Measurements from ENCODE around the gene CCDC50. TPM values are rescaled to one million over a fixed set of nuclear protein-coding genes. Genes with fewer than 3 reads are reported as not detected.

The CCDC50 gene
- total RNA-seq, 2 donors from 2014 or later: 41.8 to 48.6 TPM

DNA sequence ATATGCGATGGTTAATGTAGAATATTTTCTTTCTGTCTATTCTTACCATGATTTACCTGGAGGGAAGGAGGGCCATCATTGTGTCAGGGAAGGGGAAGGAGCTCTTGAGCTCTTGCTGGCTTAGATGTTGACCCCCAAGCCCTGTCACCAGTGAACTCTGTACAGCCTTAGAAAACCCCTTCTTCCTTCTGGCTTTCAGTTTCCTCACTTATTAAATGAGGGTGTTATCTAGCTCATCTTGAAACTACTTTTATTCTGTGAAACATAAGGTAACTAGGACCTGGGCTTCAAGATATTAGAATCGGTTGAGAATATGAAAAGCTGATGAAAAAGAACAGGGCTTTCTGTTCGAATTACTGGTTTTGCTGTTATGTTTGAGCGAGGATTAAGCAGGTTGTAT is 26.2 kb downstream of the CCDC50 start:
- no peak overlapping the region for H3K9ac ChIP-seq (ENCODE audit: extremely low read depth, low read length, poor library complexity, severe bottlenecking)
- no peaks in the 10 kb centered on the region for H3K9me3 ChIP-seq (ENCODE audit: control insufficient read depth, low read length)
- no peak for DNase-seq
- peaks cover 31% of the 10 kb centered on the region for H3K4me1 Mint-ChIP-seq
- whole genome bisulfite sequencing, 2 experiments (ENCODE audit: insufficient coverage in 1 of 2, insufficient read length in 1 of 2): 83% methylated on average over 4 of the region's 4 CpGs; no CpG with 5 or more reads in 1 of the 2 experiments
- TF ChIP-seq CTCF (conservative IDR thresholded peaks at IDR 0.05): no peak
- no peaks in the 10 kb centered on the region for H3K27me3 Mint-ChIP-seq (ENCODE audit: insufficient read depth)
- H3K4me1 ChIP-seq (ENCODE audit: control insufficient read depth, insufficient read depth, low read length): no peaks in the 10 kb centered on the region
- H3K27me3 ChIP-seq (ENCODE audit: control insufficient read depth, insufficient read depth, low read length, poor library complexity, severe bottlenecking): no peaks in the 10 kb centered on the region
- H3K27ac ChIP-seq (ENCODE audit: low read depth, low read length): no peak overlapping the region
- H3K4me3 ChIP-seq (ENCODE audit: low read length): no peak overlapping the region
- H3K4me3 Mint-ChIP-seq: no peak overlapping the region
- peaks cover 34% of the 10 kb centered on the region for H3K36me3 ChIP-seq (ENCODE audit: control insufficient read depth, insufficient read depth, low read length)
- H3K36me3 Mint-ChIP-seq (ENCODE audit: low read depth): peaks cover 18% of the 10 kb centered on the region
- H3K9me3 Mint-ChIP-seq: no peaks in the 10 kb centered on the region
- H3K27ac Mint-ChIP-seq: no peak overlapping the region

DNA sequence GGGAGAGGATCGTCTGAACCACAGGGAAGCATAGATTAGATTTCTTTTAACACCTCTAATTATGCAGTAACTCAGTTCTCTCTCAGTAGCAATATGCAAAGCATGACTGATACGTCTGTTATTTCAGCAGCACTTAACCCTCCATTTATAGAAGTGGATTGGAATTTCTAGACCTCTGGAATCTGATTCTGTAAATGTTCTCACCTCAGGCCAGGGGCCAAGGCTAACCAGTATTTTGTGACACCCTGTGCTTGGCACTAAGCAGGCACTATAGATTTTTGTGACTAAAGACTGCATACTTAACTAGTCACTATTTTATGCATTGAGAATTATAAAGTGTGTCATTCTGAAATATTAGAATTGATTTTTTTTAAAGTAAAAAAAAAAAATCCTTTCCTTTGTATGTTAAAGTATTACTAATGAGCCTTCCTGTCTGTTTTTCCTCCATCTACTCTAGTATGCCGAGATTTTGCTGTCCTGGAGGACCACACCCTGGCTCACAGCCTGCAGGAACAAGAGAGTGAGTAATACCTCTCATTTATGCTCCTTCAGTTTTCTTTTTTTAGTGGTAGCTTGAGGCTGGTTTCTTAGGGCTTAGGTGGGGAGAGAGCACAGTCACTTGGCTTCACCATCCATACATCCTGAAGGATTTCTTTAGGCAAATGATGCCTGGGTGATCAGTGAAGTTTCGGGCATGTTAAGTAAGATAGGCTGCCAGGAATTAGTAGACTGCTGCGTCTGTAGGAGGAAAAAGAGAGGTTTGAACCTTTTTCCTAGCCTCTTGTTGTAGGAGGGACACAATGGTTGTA is 27.6 kb downstream of the CCDC50 start:
- TF ChIP-seq CTCF (conservative IDR thresholded peaks at IDR 0.05): no peak
- Histone ChIP-seq H3K9me3 (ENCODE audit: control insufficient read depth, low read length) (no peaks in the 10 kb centered on the region), H3K4me1 (ENCODE audit: control insufficient read depth, insufficient read depth, low read length) (no peaks in the 10 kb centered on the region), H3K4me3 (ENCODE audit: low read length) (no peak overlapping the region), H3K36me3 (ENCODE audit: control insufficient read depth, insufficient read depth, low read length) (peaks cover 48% of the 10 kb centered on the region), H3K27me3 (ENCODE audit: control insufficient read depth, insufficient read depth, low read length, poor library complexity, severe bottlenecking) (no peaks in the 10 kb centered on the region), H3K27ac (ENCODE audit: low read depth, low read length) (no peak overlapping the region), H3K9ac (ENCODE audit: extremely low read depth, low read length, poor library complexity, severe bottlenecking) (no peak overlapping the region)
- DNase-seq: peak; percentile 51
- H3K27me3 Mint-ChIP-seq (ENCODE audit: insufficient read depth): no peaks in the 10 kb centered on the region
- H3K36me3 Mint-ChIP-seq (ENCODE audit: low read depth): peaks cover 28% of the 10 kb centered on the region
- peaks cover 31% of the 10 kb centered on the region for H3K4me1 Mint-ChIP-seq
- peak overlapping the region; percentile 80 for H3K27ac Mint-ChIP-seq
- 78 to 83% methylated on average over 4 to 5 of the region's 5 CpGs for WGBS, 2 experiments (ENCODE audit: insufficient coverage in 1 of 2, insufficient read length in 1 of 2)
- no peaks in the 10 kb centered on the region for H3K9me3 Mint-ChIP-seq
- H3K4me3 Mint-ChIP-seq: no peak overlapping the region

DNA sequence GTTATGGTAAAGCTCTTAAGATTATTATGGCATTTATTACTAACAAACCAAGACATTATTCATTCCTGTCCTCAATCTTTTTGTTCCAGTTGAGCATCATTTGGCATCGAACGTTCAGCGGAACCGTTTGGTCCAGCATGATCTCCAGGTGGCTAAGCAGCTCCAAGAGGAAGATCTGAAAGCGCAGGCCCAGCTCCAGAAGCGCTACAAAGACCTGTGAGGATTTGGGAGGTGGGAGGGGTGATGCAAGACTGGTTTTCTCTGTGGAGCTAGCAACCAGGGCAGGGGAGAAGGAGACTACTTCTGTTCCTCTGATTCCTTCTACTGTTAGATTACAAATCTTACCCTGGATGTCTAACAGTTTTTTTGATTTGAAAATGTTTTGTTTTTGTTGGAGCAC is 28.7 kb downstream of the CCDC50 start:
- Mint-ChIP-seq H3K27ac (no peak overlapping the region), H3K4me3 (no peak overlapping the region), H3K36me3 (ENCODE audit: low read depth) (peaks cover 36% of the 10 kb centered on the region), H3K4me1 (peaks cover 31% of the 10 kb centered on the region), H3K9me3 (no peaks in the 10 kb centered on the region), H3K27me3 (ENCODE audit: insufficient read depth) (no peaks in the 10 kb centered on the region)
- WGBS, 2 experiments (ENCODE audit: insufficient coverage in 1 of 2, insufficient read length in 1 of 2): 95 to 97% methylated on average over 6 of the region's 6 CpGs
- H3K4me1 ChIP-seq (ENCODE audit: control insufficient read depth, insufficient read depth, low read length): no peaks in the 10 kb centered on the region
- peaks cover 58% of the 10 kb centered on the region for H3K36me3 ChIP-seq (ENCODE audit: control insufficient read depth, insufficient read depth, low read length)
- no peak overlapping the region for H3K4me3 ChIP-seq (ENCODE audit: low read length)
- peak; percentile 55 for DNase-seq
- no peak for TF ChIP-seq CTCF (conservative IDR thresholded peaks at IDR 0.05)
- H3K27ac ChIP-seq (ENCODE audit: low read depth, low read length): no peak overlapping the region
- H3K27me3 ChIP-seq (ENCODE audit: control insufficient read depth, insufficient read depth, low read length, poor library complexity, severe bottlenecking): no peaks in the 10 kb centered on the region
- H3K9ac ChIP-seq (ENCODE audit: extremely low read depth, low read length, poor library complexity, severe bottlenecking): no peak overlapping the region
- no peaks in the 10 kb centered on the region for H3K9me3 ChIP-seq (ENCODE audit: control insufficient read depth, low read length)
